22Rv1 (cell line): ENCODE measurements around the gene VPS11.

Source experiments
- ZFX ChIP-seq: fragments of 450-650 bp; IDR thresholded peaks from 2 replicates; pipeline ENCODE4 v1.6.1; 2017; ENCODE audit warnings: antibody characterized with exemption, borderline replicate concordance
- TF ChIP-seq, protein P1 (sequence below): fragments of 450-650 bp; IDR thresholded peaks from 2 replicates; pipeline ENCODE4 v1.5.1; 2017; ENCODE audit warnings: mild to moderate bottlenecking

- TF ChIP-seq, protein P1, sequence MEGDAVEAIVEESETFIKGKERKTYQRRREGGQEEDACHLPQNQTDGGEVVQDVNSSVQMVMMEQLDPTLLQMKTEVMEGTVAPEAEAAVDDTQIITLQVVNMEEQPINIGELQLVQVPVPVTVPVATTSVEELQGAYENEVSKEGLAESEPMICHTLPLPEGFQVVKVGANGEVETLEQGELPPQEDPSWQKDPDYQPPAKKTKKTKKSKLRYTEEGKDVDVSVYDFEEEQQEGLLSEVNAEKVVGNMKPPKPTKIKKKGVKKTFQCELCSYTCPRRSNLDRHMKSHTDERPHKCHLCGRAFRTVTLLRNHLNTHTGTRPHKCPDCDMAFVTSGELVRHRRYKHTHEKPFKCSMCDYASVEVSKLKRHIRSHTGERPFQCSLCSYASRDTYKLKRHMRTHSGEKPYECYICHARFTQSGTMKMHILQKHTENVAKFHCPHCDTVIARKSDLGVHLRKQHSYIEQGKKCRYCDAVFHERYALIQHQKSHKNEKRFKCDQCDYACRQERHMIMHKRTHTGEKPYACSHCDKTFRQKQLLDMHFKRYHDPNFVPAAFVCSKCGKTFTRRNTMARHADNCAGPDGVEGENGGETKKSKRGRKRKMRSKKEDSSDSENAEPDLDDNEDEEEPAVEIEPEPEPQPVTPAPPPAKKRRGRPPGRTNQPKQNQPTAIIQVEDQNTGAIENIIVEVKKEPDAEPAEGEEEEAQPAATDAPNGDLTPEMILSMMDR: no peak
- TF ChIP-seq ZFX: no peak
Observed at GRCh38 chr11:119126675-119127268, 59.2 kb downstream of the VPS11 start.
